Mammary epithelial cell (primary cell): ENCODE measurements around the gene RNF121.

Experiments
- CTCF ChIP-seq, 2 donors: IDR thresholded peaks in 1 of 2; conservative IDR thresholded peaks in 1 of 2; 2 replicates each; pipeline ENCODE4 v1.5.1; 2011 to 2012; ENCODE audit warnings: inconsistent platforms in 2 of 2, low read length in 2 of 2, mild to moderate bottlenecking in 2 of 2, control low read depth in 1 of 2, low read depth in 1 of 2; ENCODE audit not compliant: insufficient read depth in 1 of 2; ENCODE audit errors: extremely low read depth in 1 of 2
- EZH2 ChIP-seq: IDR thresholded peaks from 2 replicates; pipeline ENCODE4 v1.6.1; 2012; ENCODE audit warnings: low read length, inconsistent platforms, borderline replicate concordance

GRCh38 chr11:72014761-72015320 is 86.0 kb downstream of the RNF121 start:
- no peak for TF ChIP-seq CTCF (conservative IDR thresholded peaks at IDR 0.05 in 1 of 2, IDR thresholded peaks at IDR 0.05 in 1 of 2; ENCODE audit: extremely low read depth in 1 of 2, insufficient read depth in 1 of 2, low read depth in 1 of 2, low read length in 2 of 2)
- no peak for TF ChIP-seq EZH2
